RPMI7951 (cell line): Measurements from ENCODE around the gene FAM124B. TPM values are rescaled to one million over a fixed set of nuclear protein-coding genes. Genes with fewer than 3 reads are reported as not detected.
A peak's percentile ranks its signal among the peaks of the same experiment; 100 is the strongest.

Source experiments
- DNase-seq: peaks from one replicate; pipeline ENCODE4 v3.0.0-alpha.2; 2012; ENCODE audit warnings: low read depth
- total RNA-seq: library from RNA; depleted of rRNA; stranded (reverse); fragments of >200 nt; shearing (Covaris generic); gene quantifications from 2 replicates; pipeline ENCODE4 v1.2.3, GENCODE V29; 2014; rRNA removed

Gene FAM124B
- not detected in 2 replicates for total RNA-seq

GRCh38 chr2:224401641-224402342 is at the start of gene FAM124B:
Gene FAM124B (minus strand): TSS chr2:224402107. CDS start chr2:224401768, 339 bp downstream.
- DNase-seq, result peak; percentile 56

- DNase-seq, result peak; percentile 27
Measured at GRCh38 chr2:224449212-224450147, 47.6 kb upstream of the FAM124B start.

GRCh38 chr2:224448236-224448635 is 46.3 kb upstream of the FAM124B start:
- DNase-seq, result no peak

GRCh38 chr2:224444783-224445182 is 42.9 kb upstream of the FAM124B start:
- DNase-seq, result no peak

- DNase-seq, result no peak
Measured at GRCh38 chr2:224444021-224444420, 42.1 kb upstream of the FAM124B start.

- DNase-seq, result peak; percentile 31
Measured at GRCh38 chr2:224442071-224442967, 40.4 kb upstream of the FAM124B start.

- no peak for DNase-seq
Measured at GRCh38 chr2:224440988-224441387, 39.1 kb upstream of the FAM124B start.

GRCh38 chr2:224438726-224439125 is 36.8 kb upstream of the FAM124B start:
- no peak for DNase-seq

- no peak for DNase-seq
Measured at GRCh38 chr2:224436634-224437033, 34.7 kb upstream of the FAM124B start.

GRCh38 chr2:224434618-224435017 is 32.7 kb upstream of the FAM124B start:
- DNase-seq, result no peak

- no peak for DNase-seq
Measured at GRCh38 chr2:224433442-224433841, 31.5 kb upstream of the FAM124B start.

- no peak for DNase-seq
Measured at GRCh38 chr2:224432003-224432579, 30.2 kb upstream of the FAM124B start.

- DNase-seq, result no peak
Measured at GRCh38 chr2:224429441-224429810, 27.5 kb upstream of the FAM124B start.

GRCh38 chr2:224428787-224429440 is 27.0 kb upstream of the FAM124B start:
- DNase-seq, result no peak

GRCh38 chr2:224427471-224427870 is 25.6 kb upstream of the FAM124B start:
- DNase-seq, result no peak

- no peak for DNase-seq
Measured at GRCh38 chr2:224426656-224427055, 24.7 kb upstream of the FAM124B start.

GRCh38 chr2:224421065-224421464 is 19.2 kb upstream of the FAM124B start:
- no peak for DNase-seq

- DNase-seq, result no peak
Measured at GRCh38 chr2:224417947-224418346, 16.0 kb upstream of the FAM124B start.

GRCh38 chr2:224417361-224417729 is 15.4 kb upstream of the FAM124B start:
- DNase-seq, result no peak

- no peak for DNase-seq
Measured at GRCh38 chr2:224416656-224417360, 14.9 kb upstream of the FAM124B start.
